K562 (cell line): Measurements from ENCODE around the gene MRAP2. TPM values are rescaled to one million over a fixed set of nuclear protein-coding genes. Genes with fewer than 3 reads are reported as not detected.

Experiments used
- ATAC-seq: fragments of 200-7000 bp; cut with Tn5 transposase; 3 replicates; pipeline ENCODE4 v1.9.1; 2020; ENCODE audit warnings: moderate library complexity
- BruUV-seq: library from RNA; stranded (reverse); fragments of 400-500 nt; replicated peaks from 2 replicates; lab custom pipeline; 2021; lab: Mats Ljungman, UMichigan
- CTCF ChIA-PET: fragments of 300-600 bp; formaldehyde crosslinking; extraction: SDS; loops from one replicate; lab custom pipeline; 2021; ENCODE audit warnings: low intra/inter-chr PET ratio; lab: Yijun Ruan, JAX
- POLR2A ChIA-PET: fragments of 300-600, 350-650 bp; sonication (Branson Sonifier 250); formaldehyde crosslinking; extraction: SDS; loops from one replicate; lab custom pipeline; 2021; ENCODE audit warnings: antibody characterized with exemption, inconsistent platforms; lab: Yijun Ruan, JAX
- DNase-seq, 4 experiments: peaks; one replicate each; pipeline versions ENCODE4 v3.0.0 to v3.0.0-alpha.2; 2011 to 2018; ENCODE audit warnings: low spot score in 3 of 4, mixed read lengths in 3 of 4; ENCODE audit errors: extremely low read depth in 1 of 4
- FAIRE-seq: peaks from 2 replicates; lab custom pipeline; 2011; peaks lifted over from hg19 to GRCh38; lab: Jason Lieb, UNC
- H2AFZ ChIP-seq: 2 replicates; pipeline ENCODE4 v1.6.0; 2011; ENCODE audit warnings: low read depth, low read length, control low read depth, inconsistent platforms
- H3K27ac ChIP-seq: fragments of 200-600 bp; 3 replicates; pipeline ENCODE4 v1.8.0; 2011; ENCODE audit warnings: low read depth, mild to moderate bottlenecking, control low read depth, inconsistent platforms, low read length, moderate library complexity, mixed read lengths; ENCODE audit errors: extremely low read depth
- H3K27me3 ChIP-seq, 2 experiments: fragments of 300-600 bp in 1 of 2; 2 replicates in 1 of 2; 3 replicates in 1 of 2; pipeline versions ENCODE4 v1.6.0 to v1.8.0; 2011; ENCODE audit warnings: inconsistent platforms in 2 of 2, low read length in 2 of 2, mild to moderate bottlenecking in 1 of 2, mixed read lengths in 1 of 2, moderate library complexity in 1 of 2; ENCODE audit not compliant: control insufficient read depth in 2 of 2, insufficient read depth in 2 of 2
- H3K36me3 ChIP-seq: fragments of 300-600 bp; 3 replicates; pipeline ENCODE4 v1.8.0; 2011; ENCODE audit warnings: mild to moderate bottlenecking, low read length, inconsistent platforms; ENCODE audit not compliant: control insufficient read depth, insufficient read depth
- H3K4me1 ChIP-seq, 2 experiments: fragments of 200-600 bp in 1 of 2; replicated peaks in 1 of 2; 2 replicates in 1 of 2; 3 replicates in 1 of 2; pipeline versions ENCODE4 v1.5.1 to v1.8.0; 2011; ENCODE audit warnings: inconsistent platforms in 2 of 2, low read length in 2 of 2, mild to moderate bottlenecking in 1 of 2, mixed read lengths in 1 of 2, moderate library complexity in 1 of 2; ENCODE audit not compliant: control insufficient read depth in 2 of 2, insufficient read depth in 2 of 2
- H3K4me2 ChIP-seq: 2 replicates; pipeline ENCODE4 v1.6.1; 2011; ENCODE audit warnings: low read length, control low read depth, inconsistent platforms, mixed read lengths; ENCODE audit not compliant: insufficient read depth
- H3K4me3 ChIP-seq: fragments of 200-600 bp; sonication (generic), shearing (Covaris generic); 2 replicates; pipeline ENCODE4 v1.5.1; 2016; ENCODE audit warnings: control low read depth, inconsistent platforms
- H3K79me2 ChIP-seq: fragments of 200-600 bp; 3 replicates; pipeline ENCODE4 v1.8.0; 2011; ENCODE audit warnings: low read length, inconsistent platforms; ENCODE audit not compliant: control insufficient read depth, insufficient read depth
- H3K9ac ChIP-seq, 2 experiments: 2 replicates each; pipeline versions ENCODE4 v1.6.0 to v1.6.1; 2011; ENCODE audit warnings: low read depth in 2 of 2, low read length in 2 of 2, control low read depth in 1 of 2, inconsistent platforms in 1 of 2, mild to moderate bottlenecking in 1 of 2, mixed read lengths in 1 of 2; ENCODE audit not compliant: insufficient read depth in 1 of 2
- H3K9me1 ChIP-seq: one replicate; pipeline ENCODE4 v1.6.0; 2011; ENCODE audit warnings: inconsistent platforms, mild to moderate bottlenecking, low read length, moderate library complexity; ENCODE audit not compliant: control insufficient read depth, insufficient read depth
- H3K9me3 ChIP-seq: replicated peaks from 2 replicates; pipeline ENCODE4 v1.5.1; 2011; ENCODE audit warnings: low read depth, low read length, inconsistent platforms; ENCODE audit not compliant: control insufficient read depth, insufficient read depth
- H4K20me1 ChIP-seq: replicated peaks from 2 replicates; pipeline ENCODE4 v1.6.1; 2011; ENCODE audit warnings: low read length, inconsistent platforms, mixed read lengths; ENCODE audit not compliant: control insufficient read depth, insufficient read depth
- EHMT2 ChIP-seq: fragments of 450-650 bp; IDR thresholded peaks from 2 replicates; pipeline ENCODE4 v1.6.1; 2018; ENCODE audit warnings: antibody characterized with exemption
- MEIS2 ChIP-seq: fragments of 450-650 bp; IDR thresholded peaks from 2 replicates; pipeline ENCODE4 v1.6.1; 2014; ENCODE audit warnings: mild to moderate bottlenecking; ENCODE audit not compliant: partially characterized antibody
- NFE2 ChIP-seq: IDR thresholded peaks from 2 replicates; pipeline ENCODE4 v1.6.1; 2014; ENCODE audit warnings: antibody characterized with exemption, low read depth
- NUFIP1 ChIP-seq: fragments of 450-650 bp; IDR thresholded peaks from 2 replicates; pipeline ENCODE4 v1.6.1; 2018; ENCODE audit not compliant: partially characterized antibody
- PML ChIP-seq: IDR thresholded peaks from 2 replicates; pipeline ENCODE4 v1.6.1; 2012; ENCODE audit warnings: low read length, inconsistent platforms
- SRSF3 ChIP-seq: fragments of 200-400 bp; formaldehyde crosslinking; IDR thresholded peaks from 2 replicates; pipeline ENCODE4 v1.6.1; 2016; ENCODE audit warnings: mild to moderate bottlenecking, low read length, moderate library complexity; ENCODE audit not compliant: insufficient read depth
- ZBTB5 ChIP-seq: fragments of 450-650 bp; IDR thresholded peaks from 2 replicates; pipeline ENCODE4 v1.6.1; 2017; ENCODE audit warnings: antibody characterized with exemption
- ZFP1 ChIP-seq: fragments of 450-650 bp; formaldehyde crosslinking; IDR thresholded peaks from 2 replicates; pipeline ENCODE4 v1.4.0; 2020; ENCODE audit warnings: mild to moderate bottlenecking, mixed read lengths
- ZNF347 ChIP-seq: fragments of 450-650 bp; formaldehyde crosslinking; IDR thresholded peaks from 2 replicates; pipeline ENCODE4 v1.4.0; 2020; ENCODE audit warnings: low read depth, mild to moderate bottlenecking, moderate library complexity
- WGBS: fragments of 100-300 bp; shearing (Covaris generic); methylation state at CpG from one replicate; pipeline ENCODE4 v1.1.6; 2016; ENCODE audit warnings: low coverage, mixed read lengths; ENCODE audit not compliant: insufficient coverage; ENCODE audit errors: missing lambda C conversion rate; 5-methylcytosine and 5-hydroxymethylcytosine counted together
- in situ Hi-C: fragments of 300-500 bp; cut with MboI; formaldehyde crosslinking; loops from 4 replicates; pipeline ENCODE4 v1.15.0; 2018; ENCODE audit warnings: inconsistent platforms, mixed read lengths
- intact Hi-C: fragments of 100-400 bp; cut with micrococcal nuclease; formaldehyde crosslinking; loops from 2 replicates; pipeline ENCODE4 v1.14.2; 2022
- polyA plus RNA-seq, 8 experiments: library from polyadenylated mRNA; depleted of rRNA in 4 of 8; stranded (reverse) in 5 of 8; unstranded in 3 of 8; fragments of >200 nt; fragmentation: Nextera tagmentation in 2 of 8; fragmentation: Illumina TruSeq in 1 of 8; extraction: Ambion mirVana in 2 of 8; extraction: Trizol in 1 of 8; gene quantifications; 2 replicates each; pipeline versions ENCODE4 v1.2.1 to v1.2.3, GENCODE V29; 2011 to 2014; ENCODE audit warnings: inconsistent platforms in 1 of 8, missing spikeins in 1 of 8
- total RNA-seq, 7 experiments: library from RNA; depleted of rRNA in 6 of 7; stranded (reverse); fragments of >200 nt in 6 of 7; fragmentation: Illumina TruSeq in 2 of 7; extraction: Trizol in 2 of 7; gene quantifications; 2 replicates each; pipeline versions ENCODE4 v1.2.1 to v1.2.3, GENCODE V29; 2011 to 2021; ENCODE audit warnings: low replicate concordance in 1 of 7
- TF ChIP-seq, protein P1 (sequence below): fragments of 450-650 bp; IDR thresholded peaks from 2 replicates; pipeline ENCODE4 v1.6.1; 2016; ENCODE audit warnings: borderline replicate concordance
- TF ChIP-seq, protein P2 (sequence below): sonication (generic); formaldehyde crosslinking; IDR thresholded peaks from 2 replicates; pipeline ENCODE4 v1.8.1; 2023; ENCODE audit warnings: mild to moderate bottlenecking, missing genetic modification reagents

The MRAP2 gene
- total and polyA plus RNA-seq, 9 of the 15 experiments (the other 6 are each of a cell fraction or from before 2014, with no cell fraction given) = 5.9 to 38.9 (median 9.3) TPM

DNA sequence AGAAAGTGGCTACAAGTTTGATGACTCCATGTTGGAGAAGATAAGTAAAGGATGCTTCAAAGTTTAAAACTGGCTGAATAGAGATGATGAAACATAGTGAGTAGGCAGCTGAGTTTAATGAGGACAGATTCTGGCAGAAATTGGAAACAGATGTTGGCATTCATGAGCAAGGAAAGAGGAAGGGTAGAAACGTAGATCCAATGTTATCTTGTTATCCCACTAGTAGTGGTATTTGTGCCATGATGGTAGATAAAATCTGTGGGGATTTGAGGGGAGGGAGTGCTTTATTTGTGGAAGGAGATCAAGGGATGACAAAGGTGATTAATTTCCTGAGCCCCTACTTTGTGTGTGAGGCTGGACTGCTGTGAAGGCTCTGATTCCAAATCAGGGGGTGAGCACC is 69.5 kb downstream of the MRAP2 start:
- intact Hi-C loops (no loop called here), in situ Hi-C loops (no loop called here)
- Histone ChIP-seq H3K27ac (no peak overlapping the region), H3K4me1 (no peaks in the 10 kb centered on the region), H3K4me2 (no peak overlapping the region), H3K79me2 (no peaks in the 10 kb centered on the region), H3K9me3 (peaks cover 4% of the 10 kb centered on the region; the same call in 1 of the 2 replicates), H2AFZ (no peak overlapping the region), H3K9me1 (no peaks in the 10 kb centered on the region), H3K9ac (no peak overlapping the region), H3K4me3 (no peak overlapping the region), H3K36me3 (no peaks in the 10 kb centered on the region), H4K20me1 (no peaks in the 10 kb centered on the region), H3K27me3 (no peaks in the 10 kb centered on the region)
- BruUV-seq = no TSS peak
- POLR2A ChIA-PET = interaction anchor here (0.6 to 1.3 kb wide), 3 partner anchors 10 to 1903 kb away, joined by 3 to 4 read pairs (median 3); no protein-coding TSS in a partner anchor
- no peak for DNase-seq
- ATAC-seq = no peak
- TF ChIP-seq ZFP1 (CRISPR knock-in tag) (no peak), PML (no peak), MEIS2 (no peak), ZNF347 (no peak), SRSF3 (no peak), EHMT2 (no peak), NUFIP1 (no peak), ZBTB5 (no peak), NFE2 (no peak)
- TF ChIP-seq, protein P1, sequence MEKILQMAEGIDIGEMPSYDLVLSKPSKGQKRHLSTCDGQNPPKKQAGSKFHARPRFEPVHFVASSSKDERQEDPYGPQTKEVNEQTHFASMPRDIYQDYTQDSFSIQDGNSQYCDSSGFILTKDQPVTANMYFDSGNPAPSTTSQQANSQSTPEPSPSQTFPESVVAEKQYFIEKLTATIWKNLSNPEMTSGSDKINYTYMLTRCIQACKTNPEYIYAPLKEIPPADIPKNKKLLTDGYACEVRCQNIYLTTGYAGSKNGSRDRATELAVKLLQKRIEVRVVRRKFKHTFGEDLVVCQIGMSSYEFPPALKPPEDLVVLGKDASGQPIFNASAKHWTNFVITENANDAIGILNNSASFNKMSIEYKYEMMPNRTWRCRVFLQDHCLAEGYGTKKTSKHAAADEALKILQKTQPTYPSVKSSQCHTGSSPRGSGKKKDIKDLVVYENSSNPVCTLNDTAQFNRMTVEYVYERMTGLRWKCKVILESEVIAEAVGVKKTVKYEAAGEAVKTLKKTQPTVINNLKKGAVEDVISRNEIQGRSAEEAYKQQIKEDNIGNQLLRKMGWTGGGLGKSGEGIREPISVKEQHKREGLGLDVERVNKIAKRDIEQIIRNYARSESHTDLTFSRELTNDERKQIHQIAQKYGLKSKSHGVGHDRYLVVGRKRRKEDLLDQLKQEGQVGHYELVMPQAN = no peak
- TF ChIP-seq, protein P2, sequence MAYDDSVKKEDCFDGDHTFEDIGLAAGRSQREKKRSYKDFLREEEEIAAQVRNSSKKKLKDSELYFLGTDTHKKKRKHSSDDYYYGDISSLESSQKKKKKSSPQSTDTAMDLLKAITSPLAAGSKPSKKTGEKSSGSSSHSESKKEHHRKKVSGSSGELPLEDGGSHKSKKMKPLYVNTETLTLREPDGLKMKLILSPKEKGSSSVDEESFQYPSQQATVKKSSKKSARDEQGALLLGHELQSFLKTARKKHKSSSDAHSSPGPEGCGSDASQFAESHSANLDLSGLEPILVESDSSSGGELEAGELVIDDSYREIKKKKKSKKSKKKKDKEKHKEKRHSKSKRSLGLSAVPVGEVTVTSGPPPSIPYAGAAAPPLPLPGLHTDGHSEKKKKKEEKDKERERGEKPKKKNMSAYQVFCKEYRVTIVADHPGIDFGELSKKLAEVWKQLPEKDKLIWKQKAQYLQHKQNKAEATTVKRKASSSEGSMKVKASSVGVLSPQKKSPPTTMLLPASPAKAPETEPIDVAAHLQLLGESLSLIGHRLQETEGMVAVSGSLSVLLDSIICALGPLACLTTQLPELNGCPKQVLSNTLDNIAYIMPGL (CRISPR knock-in tag) = no peak
- 9% methylated on average over 1 of the region's 1 CpG for WGBS
- no peak for FAIRE-seq
- CTCF ChIA-PET = no interaction called here
